Measurements from ENCODE around the gene ZNF385B. TPM values are rescaled to one million over a fixed set of nuclear protein-coding genes. Genes with fewer than 3 reads are reported as not detected.

The ZNF385B gene
- total RNA-seq, 1 donor from 2014 or later, result 35.8 TPM

- H3K27me3 Mint-ChIP-seq (ENCODE audit: insufficient read depth, low read depth), result peaks cover 4% of the 10 kb centered on the region
- H3K4me3 ChIP-seq, result no peak overlapping the region
- H3F3A ChIP-seq (ENCODE audit: low read depth), result no peaks in the 10 kb centered on the region
- no peaks in the 10 kb centered on the region for H3K4me1 Mint-ChIP-seq
- no peaks in the 10 kb centered on the region for H3K36me3 Mint-ChIP-seq
- TF ChIP-seq EZH2 (IDR thresholded peaks at IDR 0.05) (no peak), EZH2phosphoT487 (IDR thresholded peaks at IDR 0.05) (no peak), CTCF (IDR thresholded peaks at IDR 0.05) (no peak)
- H2AFZ ChIP-seq (replicated peaks), result no peak overlapping the region
- no peaks in the 10 kb centered on the region for H4K20me1 ChIP-seq (ENCODE audit: low read depth)
- H3K9me3 Mint-ChIP-seq, result no peaks in the 10 kb centered on the region
- no peak overlapping the region for H3K9ac ChIP-seq
- H3K4me2 ChIP-seq, result no peak overlapping the region
- H3K79me2 ChIP-seq (ENCODE audit: low read depth), result no peaks in the 10 kb centered on the region
- H3K27ac ChIP-seq, result no peak overlapping the region
- no peak for DNase-seq (ENCODE audit: low spot score)
- no peak overlapping the region for H3K27ac Mint-ChIP-seq
- H3K4me1 ChIP-seq, result peaks cover 24% of the 10 kb centered on the region
- no peaks in the 10 kb centered on the region for H3K36me3 ChIP-seq
- no peaks in the 10 kb centered on the region for H3K27me3 ChIP-seq
- H3K4me3 Mint-ChIP-seq, result no peak overlapping the region
- no peaks in the 10 kb centered on the region for H3K9me3 ChIP-seq (ENCODE audit: low read depth)
Measured at GRCh38 chr2:179593323-179593722, 268.1 kb downstream of the ZNF385B start.

GRCh38 chr2:179592167-179592936 lies 269.1 kb downstream of the ZNF385B start:
- no peak overlapping the region for H3K4me3 Mint-ChIP-seq
- no peaks in the 10 kb centered on the region for H3K36me3 Mint-ChIP-seq
- no peaks in the 10 kb centered on the region for H3K79me2 ChIP-seq (ENCODE audit: low read depth)
- peaks cover 24% of the 10 kb centered on the region for H3K4me1 ChIP-seq
- no peak for DNase-seq (ENCODE audit: low spot score)
- no peaks in the 10 kb centered on the region for H3K9me3 Mint-ChIP-seq
- no peaks in the 10 kb centered on the region for H3F3A ChIP-seq (ENCODE audit: low read depth)
- H3K4me1 Mint-ChIP-seq, result no peaks in the 10 kb centered on the region
- no peaks in the 10 kb centered on the region for H4K20me1 ChIP-seq (ENCODE audit: low read depth)
- H3K27me3 ChIP-seq, result no peaks in the 10 kb centered on the region
- no peaks in the 10 kb centered on the region for H3K36me3 ChIP-seq
- no peak overlapping the region for H3K27ac ChIP-seq
- no peak overlapping the region for H3K27ac Mint-ChIP-seq
- H3K9ac ChIP-seq, result no peak overlapping the region
- peaks cover 4% of the 10 kb centered on the region for H3K27me3 Mint-ChIP-seq (ENCODE audit: insufficient read depth, low read depth)
- H2AFZ ChIP-seq (replicated peaks), result no peak overlapping the region
- TF ChIP-seq EZH2phosphoT487 (IDR thresholded peaks at IDR 0.05), result no peak
- no peak for TF ChIP-seq EZH2 (IDR thresholded peaks at IDR 0.05)
- no peak for TF ChIP-seq CTCF (IDR thresholded peaks at IDR 0.05)
- H3K9me3 ChIP-seq (ENCODE audit: low read depth), result no peaks in the 10 kb centered on the region
- no peak overlapping the region for H3K4me3 ChIP-seq
- H3K4me2 ChIP-seq, result no peak overlapping the region

- H3K27me3 Mint-ChIP-seq (ENCODE audit: insufficient read depth, low read depth), result peaks cover 4% of the 10 kb centered on the region
- H2AFZ ChIP-seq (replicated peaks), result no peak overlapping the region
Measured at GRCh38 chr2:179591690-179592089, 269.7 kb downstream of the ZNF385B start.

More at GRCh38 chr2:179591690-179592089, 269.7 kb downstream of the ZNF385B start:
- Histone ChIP-seq H3K36me3 (no peaks in the 10 kb centered on the region), H3K27me3 (no peaks in the 10 kb centered on the region), H3K4me1 (peaks cover 24% of the 10 kb centered on the region), H4K20me1 (ENCODE audit: low read depth) (no peaks in the 10 kb centered on the region), H3K27ac (no peak overlapping the region), H3K4me2 (no peak overlapping the region), H3K9me3 (ENCODE audit: low read depth) (no peaks in the 10 kb centered on the region), H3K9ac (no peak overlapping the region), H3K4me3 (no peak overlapping the region), H3K79me2 (ENCODE audit: low read depth) (no peaks in the 10 kb centered on the region), H3F3A (ENCODE audit: low read depth) (no peaks in the 10 kb centered on the region)
- Mint-ChIP-seq H3K27ac (no peak overlapping the region), H3K9me3 (no peaks in the 10 kb centered on the region), H3K36me3 (no peaks in the 10 kb centered on the region), H3K4me3 (no peak overlapping the region), H3K4me1 (no peaks in the 10 kb centered on the region)
- TF ChIP-seq EZH2phosphoT487 (IDR thresholded peaks at IDR 0.05) (no peak), EZH2 (IDR thresholded peaks at IDR 0.05) (no peak), CTCF (IDR thresholded peaks at IDR 0.05) (no peak)
- DNase-seq (ENCODE audit: low spot score), result no peak

Measured in neural progenitor cell (in vitro differentiated cells).